HG02885 (cell line): ENCODE results near the gene AADACL4.
"Not testable (repeated sequence)": the region's sequence is repeated elsewhere in the genome, so short reads cannot be mapped to it uniquely, and the experiment has no call there.

Experiments
- ATAC-seq: cut with Tn5 transposase; IDR thresholded peaks from one replicate; pipeline ENCODE4 v1.9.1; 2021; ENCODE audit warnings: mild to moderate bottlenecking; ENCODE audit not compliant: unreplicated experiment, poor library complexity

The AADACL4 gene

GRCh38 chr1:12703821-12704451 lies 60.1 kb downstream of the AADACL4 start:
- no peak for ATAC-seq

- no peak for ATAC-seq
These were observed 62.2 kb downstream of the AADACL4 start for GRCh38 chr1:12706061-12706460.

- no peak for ATAC-seq
These were observed 64.7 kb downstream of the AADACL4 start for GRCh38 chr1:12708396-12709090.

- no peak for ATAC-seq
These were observed 65.2 kb downstream of the AADACL4 start for GRCh38 chr1:12709091-12709491.

- ATAC-seq: no peak
These were observed 65.8 kb downstream of the AADACL4 start for GRCh38 chr1:12709696-12710095.

- ATAC-seq: no peak
These were observed 67.7 kb downstream of the AADACL4 start for GRCh38 chr1:12711536-12711935.

- no peak for ATAC-seq
These were observed 68.2 kb downstream of the AADACL4 start for GRCh38 chr1:12712076-12712475.

GRCh38 chr1:12712929-12713328 lies 69.0 kb downstream of the AADACL4 start:
- no peak for ATAC-seq

GRCh38 chr1:12713651-12714050 lies 69.8 kb downstream of the AADACL4 start:
- ATAC-seq: not testable (repeated sequence)

GRCh38 chr1:12714710-12715475 lies 71.0 kb downstream of the AADACL4 start:
- ATAC-seq: no peak

- no peak for ATAC-seq
These were observed 72.1 kb downstream of the AADACL4 start, which contains the start of gene AADACL3 for GRCh38 chr1:12715896-12716437. TSS of gene AADACL3 (plus strand) at chr1:12716110. CDS start at chr1:12716177, 67 bp downstream.
